ENCODE data around the gene R3HDM1. TPM values are rescaled to one million over a fixed set of nuclear protein-coding genes. Genes with fewer than 3 reads are reported as not detected.

The R3HDM1 gene
- total RNA-seq (2021; ENCODE audit: unreplicated experiment) (62.6 TPM), Bru-seq, nascent RNA (percentile 89 among the genes with signal in this experiment), BruChase-seq, experiment 1, labeled RNA remaining after a 2-hour chase (percentile 81 among the genes with signal in this experiment), BruChase-seq, experiment 2, labeled RNA remaining after a 6-hour chase (percentile 80 among the genes with signal in this experiment)
- polyA plus RNA-seq (2012; ENCODE audit: insufficient read length), result 44.1 TPM
- long read RNA-seq, full-length matches to known transcripts, result 3 of 108 reads
- long read RNA-seq, partial matches to known transcripts, result 87 of 108 reads
- long read RNA-seq, other reads (novel, unspliced or antisense), result 18 of 108 reads

- Histone ChIP-seq H3K27me3 (ENCODE audit: control insufficient read depth, insufficient read depth, low read length) (no peaks in the 10 kb centered on the region), H3K27ac (ENCODE audit: low read length) (peak within 1 kb of the TSS; percentile 99), H3K9me3 (ENCODE audit: control insufficient read depth, insufficient read depth, low read depth, low read length) (peaks cover 3% of the 10 kb centered on the region; the same call in 1 of the 2 replicates), H3K4me3 (ENCODE audit: low read depth in 2 of 2, low read length in 2 of 2) (peak within 1 kb of the TSS; percentile 78 to 86), H3K36me3 (ENCODE audit: control insufficient read depth, insufficient read depth, low read length) (no peaks in the 10 kb centered on the region; the same call in 1 of the 2 replicates), H3K4me1 (ENCODE audit: control insufficient read depth, insufficient read depth, low read length) (peaks cover 22% of the 10 kb centered on the region; the same call in 1 of the 2 replicates)
- intact Hi-C loops (cut with micrococcal nuclease; ENCODE audit: unreplicated experiment) (no loop called here), in situ Hi-C loops (cut with HindIII; ENCODE audit: low pct_unique_long_range_greater_than_20kb, low sequenced_read_pairs) (no loop called here)
- ATAC-seq (peak; percentile 93), DNase-seq (ENCODE audit: low read depth, low spot score) (peak; percentile 100)
- ChIA-PET POLR2A (interaction anchor here (0.5 to 0.6 kb wide), 5 partner anchors 55 to 494 kb away, joined by 3 to 5 read pairs (median 4); no protein-coding TSS in a partner anchor), CTCF (interaction anchor here (0.5 to 0.9 kb wide), 3 partner anchors 58 to 522 kb away, joined by 3 to 6 read pairs (median 3); no protein-coding TSS in a partner anchor)
- peak; percentile 9; the same call in 1 of the 2 replicates for TF ChIP-seq POLR2AphosphoS5 (IDR thresholded peaks at IDR 0.05; ENCODE audit: low read depth, low read length)
- no peak for TF ChIP-seq REST (IDR thresholded peaks at IDR 0.05; ENCODE audit: insufficient read depth in 1 of 2, low read depth in 2 of 2, low read length in 1 of 2)
- TF ChIP-seq CTCF (IDR thresholded peaks at IDR 0.05), result no peak
- no peak for TF ChIP-seq TCF7L2 (IDR thresholded peaks at IDR 0.05; ENCODE audit: low read depth, low read length)
- 0 out of 2 replicates have a peak, but pooled peaks have one; percentile 54 for TF ChIP-seq SIN3A (IDR thresholded peaks at IDR 0.05; ENCODE audit: borderline replicate concordance, insufficient read depth, low read depth, low read length)
- no TSS peak for BruUV-seq (replicated peaks)
Measured at GRCh38 chr2:135531231-135532197, at the start of gene R3HDM1. Gene R3HDM1 (plus strand): TSS chr2:135531484. CDS start chr2:135604846, 73,362 bp downstream.

- DNase-seq (ENCODE audit: low read depth, low spot score), result no peak
- Histone ChIP-seq H3K9me3 (ENCODE audit: control insufficient read depth, insufficient read depth, low read depth, low read length) (no peaks in the 10 kb centered on the region; the same call in 1 of the 2 replicates), H3K27ac (ENCODE audit: low read length) (no peak overlapping the region), H3K4me3 (ENCODE audit: low read depth in 2 of 2, low read length in 2 of 2) (no peak overlapping the region), H3K36me3 (ENCODE audit: control insufficient read depth, insufficient read depth, low read length) (no peaks in the 10 kb centered on the region), H3K27me3 (ENCODE audit: control insufficient read depth, insufficient read depth, low read length) (no peaks in the 10 kb centered on the region), H3K4me1 (ENCODE audit: control insufficient read depth, insufficient read depth, low read length) (no peaks in the 10 kb centered on the region)
- ChIA-PET POLR2A (no interaction called here), CTCF (no interaction called here)
- TF ChIP-seq POLR2AphosphoS5 (IDR thresholded peaks at IDR 0.05; ENCODE audit: low read depth, low read length) (no peak), CTCF (IDR thresholded peaks at IDR 0.05) (no peak), SIN3A (IDR thresholded peaks at IDR 0.05; ENCODE audit: borderline replicate concordance, insufficient read depth, low read depth, low read length) (no peak), TCF7L2 (IDR thresholded peaks at IDR 0.05; ENCODE audit: low read depth, low read length) (no peak)
- intact Hi-C loops (cut with micrococcal nuclease; ENCODE audit: unreplicated experiment), result no loop called here
- peak; percentile 72; the same call in 1 of the 2 replicates for ATAC-seq
- in situ Hi-C loops (cut with HindIII; ENCODE audit: low pct_unique_long_range_greater_than_20kb, low sequenced_read_pairs), result no loop called here
- BruUV-seq (replicated peaks), result no TSS peak
Measured at GRCh38 chr2:135485441-135485840, 45.8 kb upstream of the R3HDM1 start.

Data from Panc1 (cell line).